OCI-LY1 (cell line): ENCODE results near the gene BCAN.

Experiments used
- H2AFZ ChIP-seq: fragments of 200-600 bp; sonication (generic), shearing (Covaris generic); 2 replicates; pipeline ENCODE4 v1.6.0; 2014; ENCODE audit warnings: antibody characterized with exemption, mild to moderate bottlenecking, low read length
- H3F3A ChIP-seq: fragments of 200-600 bp; sonication (generic), shearing (Covaris generic); 2 replicates; pipeline ENCODE4 v1.6.0; 2014; ENCODE audit warnings: mild to moderate bottlenecking, antibody characterized with exemption, low read length, moderate library complexity; ENCODE audit not compliant: insufficient read depth
- H3K27ac ChIP-seq: fragments of 200-600 bp; sonication (generic); 2 replicates; pipeline ENCODE4 v1.5.1; 2014; ENCODE audit warnings: low read length, mixed run types, mild to moderate bottlenecking, low read depth; ENCODE audit not compliant: poor library complexity, severe bottlenecking
- H3K27me3 ChIP-seq: fragments of 200-600 bp; sonication (generic); 2 replicates; pipeline ENCODE4 v1.6.0; 2014; ENCODE audit warnings: antibody characterized with exemption, mild to moderate bottlenecking, low read length, moderate library complexity; ENCODE audit not compliant: insufficient read depth
- H3K36me3 ChIP-seq: fragments of 200-600 bp; sonication (generic); 2 replicates; pipeline ENCODE4 v1.6.1; 2014; ENCODE audit warnings: mild to moderate bottlenecking, antibody characterized with exemption, low read length, moderate library complexity, mixed read lengths; ENCODE audit not compliant: insufficient read depth
- H3K4me1 ChIP-seq: fragments of 200-600 bp; sonication (generic); 2 replicates; pipeline ENCODE4 v1.5.1; 2014; ENCODE audit warnings: mild to moderate bottlenecking, low read length, moderate library complexity; ENCODE audit not compliant: insufficient read depth, severe bottlenecking
- H3K4me2 ChIP-seq: fragments of 200-600 bp; sonication (generic), shearing (Covaris generic); 2 replicates; pipeline ENCODE4 v1.6.1; 2014; ENCODE audit warnings: low read length
- H3K4me3 ChIP-seq: fragments of 200-600 bp; sonication (generic); 2 replicates; pipeline ENCODE4 v1.5.1; 2014; ENCODE audit warnings: low read length, low read depth, mild to moderate bottlenecking, mixed read lengths; ENCODE audit not compliant: poor library complexity, severe bottlenecking
- H3K79me2 ChIP-seq: fragments of 200-600 bp; shearing (Covaris generic); 2 replicates; pipeline ENCODE4 v1.6.1; 2016; ENCODE audit warnings: mixed run types, low read length, mixed read lengths; ENCODE audit not compliant: insufficient read depth
- H3K9ac ChIP-seq: fragments of 200-600 bp; sonication (generic), shearing (Covaris generic); 2 replicates; pipeline ENCODE4 v1.6.1; 2014; ENCODE audit warnings: mild to moderate bottlenecking, low read length, mixed read lengths
- H3K9me2 ChIP-seq: fragments of 200-600 bp; sonication (generic), shearing (Covaris generic); 2 replicates; pipeline ENCODE4 v1.6.1; 2014; ENCODE audit warnings: low read depth, mild to moderate bottlenecking, low read length, mixed read lengths
- H3K9me3 ChIP-seq: fragments of 200-600 bp; shearing (Covaris generic); 2 replicates; pipeline ENCODE4 v1.6.1; 2014; ENCODE audit warnings: low read length, mixed read lengths
- H4K20me1 ChIP-seq: fragments of 200-600 bp; sonication (generic), shearing (Covaris generic); 2 replicates; pipeline ENCODE4 v1.6.0; 2016; ENCODE audit warnings: mild to moderate bottlenecking, low read length; ENCODE audit not compliant: insufficient read depth
- EZH2 ChIP-seq: fragments of 200-600 bp; sonication (generic), shearing (Covaris generic); IDR thresholded peaks from 2 replicates; pipeline ENCODE4 v1.8.0; 2017; ENCODE audit warnings: borderline replicate concordance, mixed run types, mild to moderate bottlenecking, antibody characterized with exemption, low read length, moderate library complexity, mixed read lengths
- TF ChIP-seq, protein P1 (sequence below): fragments of 200-600 bp; sonication (generic), shearing (Covaris generic); IDR thresholded peaks from 2 replicates; pipeline ENCODE4 v1.5.1; 2017; ENCODE audit warnings: mild to moderate bottlenecking, antibody characterized with exemption, low read length, moderate library complexity, mixed read lengths

BCAN gene

DNA sequence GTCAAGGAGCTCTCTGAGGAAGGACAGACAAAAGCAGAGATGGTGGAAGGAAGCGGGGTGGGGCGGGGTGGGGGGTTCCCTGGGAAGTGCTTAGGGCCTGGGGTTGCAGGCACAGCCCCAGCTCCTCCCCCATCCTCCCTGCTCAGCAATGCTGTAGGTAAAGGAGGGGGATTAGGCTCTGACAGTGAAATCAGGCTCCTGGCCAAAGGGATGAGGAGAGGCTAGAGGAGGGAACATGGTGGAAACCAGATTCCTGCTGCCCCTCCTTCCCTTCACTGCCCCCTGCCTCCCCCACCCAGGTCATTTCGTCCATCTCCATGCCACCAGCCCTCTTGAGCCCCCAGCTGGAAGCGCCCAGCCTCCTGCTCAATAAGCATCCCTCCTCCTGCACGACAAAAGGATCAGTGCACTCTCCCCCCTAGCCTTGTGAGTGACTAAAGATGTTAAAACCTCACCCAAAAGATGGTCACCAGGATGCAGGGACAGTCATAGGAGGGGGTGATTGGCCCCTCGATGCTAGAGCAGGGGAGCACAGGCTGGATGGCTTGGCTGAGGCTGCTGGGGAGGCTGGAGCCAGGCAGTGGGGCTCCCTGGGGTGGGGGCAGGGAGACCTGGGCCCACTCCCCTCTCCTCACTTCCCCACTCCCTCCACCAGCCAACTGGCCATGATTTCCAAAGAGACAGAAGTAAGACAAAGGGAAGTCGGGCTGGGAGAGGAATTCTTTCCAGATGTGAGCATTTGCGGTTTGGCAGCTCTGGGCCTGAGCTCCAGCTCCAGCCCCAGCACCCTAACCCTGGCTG lies 65.7 kb downstream of the BCAN start:
- no peaks in the 10 kb centered on the region for H3K9me2 ChIP-seq
- TF ChIP-seq, protein P1, sequence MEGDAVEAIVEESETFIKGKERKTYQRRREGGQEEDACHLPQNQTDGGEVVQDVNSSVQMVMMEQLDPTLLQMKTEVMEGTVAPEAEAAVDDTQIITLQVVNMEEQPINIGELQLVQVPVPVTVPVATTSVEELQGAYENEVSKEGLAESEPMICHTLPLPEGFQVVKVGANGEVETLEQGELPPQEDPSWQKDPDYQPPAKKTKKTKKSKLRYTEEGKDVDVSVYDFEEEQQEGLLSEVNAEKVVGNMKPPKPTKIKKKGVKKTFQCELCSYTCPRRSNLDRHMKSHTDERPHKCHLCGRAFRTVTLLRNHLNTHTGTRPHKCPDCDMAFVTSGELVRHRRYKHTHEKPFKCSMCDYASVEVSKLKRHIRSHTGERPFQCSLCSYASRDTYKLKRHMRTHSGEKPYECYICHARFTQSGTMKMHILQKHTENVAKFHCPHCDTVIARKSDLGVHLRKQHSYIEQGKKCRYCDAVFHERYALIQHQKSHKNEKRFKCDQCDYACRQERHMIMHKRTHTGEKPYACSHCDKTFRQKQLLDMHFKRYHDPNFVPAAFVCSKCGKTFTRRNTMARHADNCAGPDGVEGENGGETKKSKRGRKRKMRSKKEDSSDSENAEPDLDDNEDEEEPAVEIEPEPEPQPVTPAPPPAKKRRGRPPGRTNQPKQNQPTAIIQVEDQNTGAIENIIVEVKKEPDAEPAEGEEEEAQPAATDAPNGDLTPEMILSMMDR = no peak
- no peak for TF ChIP-seq EZH2
- H3K36me3 ChIP-seq = no peaks in the 10 kb centered on the region
- no peak overlapping the region for H3K9ac ChIP-seq
- H3K27me3 ChIP-seq = peaks cover 11% of the 10 kb centered on the region; the same call in 1 of the 2 replicates
- H3K4me2 ChIP-seq = no peak overlapping the region
- no peaks in the 10 kb centered on the region for H3K79me2 ChIP-seq
- no peak overlapping the region for H3K4me3 ChIP-seq
- H3K27ac ChIP-seq = no peak overlapping the region
- no peaks in the 10 kb centered on the region for H3F3A ChIP-seq
- H2AFZ ChIP-seq = no peak overlapping the region
- no peaks in the 10 kb centered on the region for H3K9me3 ChIP-seq
- peaks cover 15% of the 10 kb centered on the region for H3K4me1 ChIP-seq
- H4K20me1 ChIP-seq = no peaks in the 10 kb centered on the region

DNA sequence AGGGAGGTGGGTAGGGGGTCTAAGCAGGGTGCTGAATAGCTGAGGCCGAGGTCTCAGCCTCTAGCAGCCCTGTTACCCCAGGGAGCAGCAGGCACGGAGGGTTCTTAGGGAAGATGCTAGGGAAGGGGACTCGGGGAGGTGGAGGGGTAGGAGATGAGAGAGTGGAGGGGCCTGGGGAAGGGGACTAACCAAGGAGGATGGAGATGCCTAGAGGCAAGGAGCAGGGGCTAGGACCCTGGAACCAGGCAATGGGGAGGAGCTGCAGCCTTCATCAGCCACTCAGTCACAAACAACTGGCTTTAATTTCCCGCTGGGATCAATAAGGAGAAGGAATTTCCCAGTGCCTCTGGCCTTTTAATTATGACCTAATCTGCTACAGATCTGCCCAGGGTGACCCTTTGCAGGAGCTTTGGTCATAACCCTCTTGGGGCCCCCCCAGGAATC lies 66.3 kb downstream of the BCAN start:
- no peak overlapping the region for H3K9ac ChIP-seq
- no peaks in the 10 kb centered on the region for H4K20me1 ChIP-seq
- no peak overlapping the region for H3K4me2 ChIP-seq
- no peak overlapping the region for H3K4me3 ChIP-seq
- H2AFZ ChIP-seq = no peak overlapping the region
- H3K36me3 ChIP-seq = no peaks in the 10 kb centered on the region
- H3K9me2 ChIP-seq = no peaks in the 10 kb centered on the region
- no peaks in the 10 kb centered on the region for H3K9me3 ChIP-seq
- H3K79me2 ChIP-seq = no peaks in the 10 kb centered on the region
- no peaks in the 10 kb centered on the region for H3F3A ChIP-seq
- H3K27me3 ChIP-seq = peaks cover 9% of the 10 kb centered on the region; the same call in 1 of the 2 replicates
- TF ChIP-seq EZH2 = no peak
- TF ChIP-seq, protein P1 = no peak
- H3K4me1 ChIP-seq = peaks cover 15% of the 10 kb centered on the region
- no peak overlapping the region for H3K27ac ChIP-seq

DNA sequence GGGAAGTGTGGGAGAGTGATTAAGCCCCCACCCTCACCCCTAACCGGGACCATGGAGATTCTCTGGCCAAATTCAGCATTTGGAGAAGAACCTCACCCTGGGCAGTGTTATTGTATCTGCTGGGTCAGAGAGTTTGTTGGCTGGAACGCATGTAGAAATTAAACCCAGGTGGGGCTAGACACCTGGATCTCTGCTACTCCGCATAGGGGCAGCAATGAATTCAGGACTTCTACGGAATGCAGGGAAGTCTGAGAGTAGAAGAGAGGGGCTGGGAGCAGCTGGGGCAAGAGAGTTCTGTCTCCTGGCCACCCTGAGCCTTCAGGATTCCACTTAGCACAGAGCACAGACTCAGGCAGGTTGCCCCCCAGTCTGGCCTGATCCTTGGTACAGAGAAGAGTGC lies 67.1 kb downstream of the BCAN start:
- Histone ChIP-seq H3K9me2 (no peaks in the 10 kb centered on the region), H3K27ac (no peak overlapping the region), H3K9me3 (no peaks in the 10 kb centered on the region), H3K9ac (no peak overlapping the region), H3K4me2 (no peak overlapping the region), H3K79me2 (no peaks in the 10 kb centered on the region), H3K27me3 (peaks cover 3% of the 10 kb centered on the region; the same call in 1 of the 2 replicates), H3F3A (no peaks in the 10 kb centered on the region), H4K20me1 (no peaks in the 10 kb centered on the region), H2AFZ (no peak overlapping the region), H3K4me3 (no peak overlapping the region), H3K36me3 (no peaks in the 10 kb centered on the region), H3K4me1 (peaks cover 15% of the 10 kb centered on the region)
- TF ChIP-seq, protein P1 = no peak
- TF ChIP-seq EZH2 = no peak
